MG63 (cell line): Measurements from ENCODE around the gene ATP10A. TPM values are rescaled to one million over a fixed set of nuclear protein-coding genes. Genes with fewer than 3 reads are reported as not detected.
A peak's percentile ranks its signal among the peaks of the same experiment; 100 is the strongest.
"Not testable (repeated sequence)": the region's sequence is repeated elsewhere in the genome, so short reads cannot be mapped to it uniquely, and the experiment has no call there.

Experiments used
- DNase-seq: peaks from one replicate; pipeline ENCODE4 v3.0.0-alpha.2; 2020
- H3K27me3 ChIP-seq: fragments of 250-450 bp; sonication (Bioruptor Pico); 2 replicates; pipeline ENCODE4 v1.5.1; 2020; ENCODE audit warnings: mild to moderate bottlenecking, moderate library complexity
- H3K36me3 ChIP-seq: fragments of 250-450 bp; sonication (Bioruptor Pico); 2 replicates; pipeline ENCODE4 v1.5.1; 2020; ENCODE audit warnings: mild to moderate bottlenecking, moderate library complexity
- H3K4me3 ChIP-seq: fragments of 250-450 bp; sonication (Bioruptor Pico); 2 replicates; pipeline ENCODE4 v1.5.1; 2020; ENCODE audit warnings: mild to moderate bottlenecking, moderate library complexity
- H3K9me3 ChIP-seq: fragments of 250-450 bp; sonication (Bioruptor Pico); 2 replicates; pipeline ENCODE4 v1.5.1; 2020; ENCODE audit warnings: mild to moderate bottlenecking, moderate library complexity
- total RNA-seq: library from RNA; depleted of rRNA; stranded (reverse); fragments of >200 nt; shearing (Covaris generic); gene quantifications from 2 replicates; pipeline ENCODE4 v1.2.3, GENCODE V29; 2014; ENCODE audit warnings: low replicate concordance

The ATP10A gene
- total RNA-seq, 1 experiment from 2014 or later = 2.1 TPM

- no peak overlapping the region for H3K4me3 ChIP-seq
- H3K9me3 ChIP-seq = no peaks in the 10 kb centered on the region
- no peaks in the 10 kb centered on the region for H3K36me3 ChIP-seq
- H3K27me3 ChIP-seq = no peaks in the 10 kb centered on the region
- DNase-seq = no peak
Measured at GRCh38 chr15:25887870-25888269, 24.7 kb upstream of the ATP10A start.

- Histone ChIP-seq H3K27me3 (no peaks in the 10 kb centered on the region), H3K9me3 (no peaks in the 10 kb centered on the region), H3K4me3 (no peak overlapping the region), H3K36me3 (no peaks in the 10 kb centered on the region)
- no peak for DNase-seq
Measured at GRCh38 chr15:25886498-25887140, 23.5 kb upstream of the ATP10A start.

- Histone ChIP-seq H3K9me3 (no peaks in the 10 kb centered on the region), H3K27me3 (no peaks in the 10 kb centered on the region), H3K4me3 (no peak overlapping the region), H3K36me3 (no peaks in the 10 kb centered on the region)
- DNase-seq = no peak
Measured at GRCh38 chr15:25884370-25884769, 21.2 kb upstream of the ATP10A start.

- Histone ChIP-seq H3K27me3 (no peaks in the 10 kb centered on the region), H3K9me3 (no peaks in the 10 kb centered on the region), H3K36me3 (no peaks in the 10 kb centered on the region), H3K4me3 (no peak overlapping the region)
- DNase-seq = peak; percentile 73
Measured at GRCh38 chr15:25883463-25884259, 20.5 kb upstream of the ATP10A start.

GRCh38 chr15:25882466-25882865 is 19.3 kb upstream of the ATP10A start:
- no peak overlapping the region for H3K4me3 ChIP-seq
- H3K27me3 ChIP-seq = no peaks in the 10 kb centered on the region
- no peaks in the 10 kb centered on the region for H3K9me3 ChIP-seq
- peak; percentile 41 for DNase-seq
- H3K36me3 ChIP-seq = no peaks in the 10 kb centered on the region

- not testable (repeated sequence) for H3K27me3 ChIP-seq, H3K4me3 ChIP-seq, H3K36me3 ChIP-seq, DNase-seq, H3K9me3 ChIP-seq
Measured at GRCh38 chr15:25880877-25881276, 17.8 kb upstream of the ATP10A start.

GRCh38 chr15:25880411-25880810 is 17.3 kb upstream of the ATP10A start:
- no peak for DNase-seq
- Histone ChIP-seq H3K4me3 (no peak overlapping the region), H3K9me3 (no peaks in the 10 kb centered on the region), H3K36me3 (no peaks in the 10 kb centered on the region), H3K27me3 (no peaks in the 10 kb centered on the region)

GRCh38 chr15:25879438-25879837 is 16.3 kb upstream of the ATP10A start:
- no peaks in the 10 kb centered on the region for H3K36me3 ChIP-seq
- no peaks in the 10 kb centered on the region for H3K27me3 ChIP-seq
- no peaks in the 10 kb centered on the region for H3K9me3 ChIP-seq
- H3K4me3 ChIP-seq = no peak overlapping the region
- no peak for DNase-seq

- no peaks in the 10 kb centered on the region for H3K36me3 ChIP-seq
- no peak for DNase-seq
- H3K27me3 ChIP-seq = no peaks in the 10 kb centered on the region
- H3K4me3 ChIP-seq = no peak overlapping the region
- no peaks in the 10 kb centered on the region for H3K9me3 ChIP-seq
Measured at GRCh38 chr15:25877681-25878080, 14.6 kb upstream of the ATP10A start.

- Histone ChIP-seq H3K9me3 (no peaks in the 10 kb centered on the region), H3K27me3 (no peaks in the 10 kb centered on the region), H3K4me3 (no peak overlapping the region), H3K36me3 (no peaks in the 10 kb centered on the region)
- no peak for DNase-seq
Measured at GRCh38 chr15:25876231-25877140, 13.4 kb upstream of the ATP10A start.

GRCh38 chr15:25875566-25875965 is 12.4 kb upstream of the ATP10A start:
- Histone ChIP-seq H3K36me3 (no peaks in the 10 kb centered on the region), H3K4me3 (no peak overlapping the region), H3K9me3 (no peaks in the 10 kb centered on the region), H3K27me3 (no peaks in the 10 kb centered on the region)
- no peak for DNase-seq

- no peaks in the 10 kb centered on the region for H3K36me3 ChIP-seq
- no peak overlapping the region for H3K4me3 ChIP-seq
- H3K9me3 ChIP-seq = no peaks in the 10 kb centered on the region
- H3K27me3 ChIP-seq = no peaks in the 10 kb centered on the region
- DNase-seq = no peak
Measured at GRCh38 chr15:25874379-25874778, 11.3 kb upstream of the ATP10A start.

- H3K36me3 ChIP-seq = no peaks in the 10 kb centered on the region
- no peaks in the 10 kb centered on the region for H3K9me3 ChIP-seq
- no peak overlapping the region for H3K4me3 ChIP-seq
- no peaks in the 10 kb centered on the region for H3K27me3 ChIP-seq
- no peak for DNase-seq
Measured at GRCh38 chr15:25871403-25871802, 8.3 kb upstream of the ATP10A start.

- Histone ChIP-seq H3K36me3 (no peaks in the 10 kb centered on the region), H3K27me3 (no peaks in the 10 kb centered on the region), H3K9me3 (no peaks in the 10 kb centered on the region), H3K4me3 (no peak overlapping the region)
- no peak for DNase-seq
Measured at GRCh38 chr15:25870938-25871337, 7.8 kb upstream of the ATP10A start.

- H3K27me3 ChIP-seq = no peaks in the 10 kb centered on the region
- DNase-seq = no peak
- H3K36me3 ChIP-seq = no peaks in the 10 kb centered on the region
- H3K9me3 ChIP-seq = no peaks in the 10 kb centered on the region
- H3K4me3 ChIP-seq = no peak overlapping the region
Measured at GRCh38 chr15:25869701-25870100, 6.6 kb upstream of the ATP10A start.

- DNase-seq = no peak
- no peak overlapping the region for H3K4me3 ChIP-seq
Measured at GRCh38 chr15:25866874-25867273, 3.7 kb upstream of the ATP10A start.

GRCh38 chr15:25866251-25866650 is 3.1 kb upstream of the ATP10A start:
- Histone ChIP-seq H3K27me3 (no peaks in the 10 kb centered on the region), H3K36me3 (no peaks in the 10 kb centered on the region), H3K9me3 (no peaks in the 10 kb centered on the region), H3K4me3 (no peak overlapping the region)
- no peak for DNase-seq

More at GRCh38 chr15:25866874-25867273, 3.7 kb upstream of the ATP10A start:
- Histone ChIP-seq H3K9me3 (no peaks in the 10 kb centered on the region), H3K36me3 (no peaks in the 10 kb centered on the region), H3K27me3 (no peaks in the 10 kb centered on the region)
